GM19193 (cell line): Measurements from ENCODE around the gene FABP7.

Experiments used
- POLR2A ChIP-seq: IDR thresholded peaks from 4 replicates; pipeline ENCODE4 v1.6.1; 2011; ENCODE audit not compliant: insufficient read depth, insufficient read length; ENCODE audit errors: extremely low read depth

Gene FABP7

GRCh38 chr6:122804962-122805485, 25.5 kb downstream of the FABP7 start:
- TF ChIP-seq POLR2A, result no peak

GRCh38 chr6:122806291-122806690, 26.8 kb downstream of the FABP7 start:
- no peak for TF ChIP-seq POLR2A

- no peak for TF ChIP-seq POLR2A
Measured at GRCh38 chr6:122808121-122808885, 28.8 kb downstream of the FABP7 start.

- no peak for TF ChIP-seq POLR2A
Measured at GRCh38 chr6:122809001-122809400, 29.5 kb downstream of the FABP7 start.

GRCh38 chr6:122809691-122810090, 30.2 kb downstream of the FABP7 start:
- no peak for TF ChIP-seq POLR2A

- no peak for TF ChIP-seq POLR2A
Measured at GRCh38 chr6:122810189-122810588, 30.7 kb downstream of the FABP7 start.

GRCh38 chr6:122817358-122817757, 37.8 kb downstream of the FABP7 start:
- TF ChIP-seq POLR2A, result no peak

- no peak for TF ChIP-seq POLR2A
Measured at GRCh38 chr6:122817766-122818165, 38.2 kb downstream of the FABP7 start.

- TF ChIP-seq POLR2A, result no peak
Measured at GRCh38 chr6:122818866-122819265, 39.4 kb downstream of the FABP7 start.

GRCh38 chr6:122821095-122821494, 41.6 kb downstream of the FABP7 start:
- no peak for TF ChIP-seq POLR2A

GRCh38 chr6:122825163-122825562, 45.6 kb downstream of the FABP7 start:
- TF ChIP-seq POLR2A, result no peak

GRCh38 chr6:122829456-122829855, 49.9 kb downstream of the FABP7 start:
- no peak for TF ChIP-seq POLR2A

- TF ChIP-seq POLR2A, result no peak
Measured at GRCh38 chr6:122831511-122831910, 52.0 kb downstream of the FABP7 start.

- no peak for TF ChIP-seq POLR2A
Measured at GRCh38 chr6:122832459-122832858, 52.9 kb downstream of the FABP7 start.

- no peak for TF ChIP-seq POLR2A
Measured at GRCh38 chr6:122833021-122833491, 53.5 kb downstream of the FABP7 start.
